HCT116 (cell line): ENCODE measurements around the gene GLI3. TPM values are rescaled to one million over a fixed set of nuclear protein-coding genes. Genes with fewer than 3 reads are reported as not detected.

Source experiments
- ATAC-seq: fragments of 200-7000 bp; cut with Tn5 transposase; 2 replicates; pipeline ENCODE4 v1.9.1; 2020; ENCODE audit warnings: mild to moderate bottlenecking, moderate library complexity
- BruUV-seq: library from RNA; stranded (reverse); fragments of 400-500 nt; replicated peaks from 2 replicates; lab custom pipeline; 2021; lab: Mats Ljungman, UMichigan
- CTCF ChIA-PET: fragments of 300-600 bp; sonication (Branson Sonifier 250); formaldehyde crosslinking; loops from one replicate; lab custom pipeline; 2021; ENCODE audit warnings: antibody characterized with exemption; lab: Charles Lee
- POLR2A ChIA-PET: fragments of 300-600, 350-600 bp; sonication (Branson Sonifier 250); formaldehyde crosslinking; loops from one replicate; lab custom pipeline; 2021; ENCODE audit warnings: antibody characterized with exemption; lab: Charles Lee
- RAD21 ChIA-PET, 2 experiments: fragments of 300-600 bp; sonication (Branson Sonifier 250); formaldehyde crosslinking; loops; one replicate each; lab custom pipeline; 2023; ENCODE audit warnings: low total read pairs in 2 of 2; ENCODE audit not compliant: uncharacterized antibody in 2 of 2, unreplicated experiment in 2 of 2, low non-redundant PET in 1 of 2; lab: Charles Lee
- DNase-seq: peaks from one replicate; pipeline ENCODE4 v3.0.0-alpha.2; 2010; ENCODE audit warnings: low read depth, low spot score
- H2AFZ ChIP-seq: fragments of 200-600 bp; shearing (Covaris generic), sonication (generic); 2 replicates; pipeline ENCODE4 v1.6.1; 2017; ENCODE audit warnings: low read depth, mixed run types, mixed read lengths, antibody characterized with exemption, low read length; ENCODE audit not compliant: poor library complexity, severe bottlenecking
- H3K27ac ChIP-seq: 2 replicates; pipeline ENCODE4 v1.5.1; 2012; ENCODE audit warnings: low read depth, low read length
- H3K27me3 ChIP-seq: fragments of 200-600 bp; sonication (generic); 2 replicates; pipeline ENCODE4 v1.6.1; 2016; ENCODE audit warnings: mixed run types, low read length, mixed read lengths; ENCODE audit not compliant: insufficient read depth
- H3K36me3 ChIP-seq, 2 experiments: fragments of 200-500 bp in 1 of 2; fragments of 200-600 bp in 1 of 2; sonication (Bioruptor generic) in 1 of 2; sonication (generic) in 1 of 2; 2 replicates each; pipeline versions ENCODE4 v1.5.1 to v1.6.1; 2014 to 2016; ENCODE audit warnings: low read length in 2 of 2, inconsistent platforms in 1 of 2, mixed read lengths in 1 of 2, mixed run types in 1 of 2; ENCODE audit not compliant: insufficient read depth in 2 of 2, control insufficient read depth in 1 of 2
- H3K4me1 ChIP-seq, 2 experiments: fragments of 200-600 bp in 1 of 2; sonication (generic) in 1 of 2; 2 replicates each; pipeline versions ENCODE4 v1.5.1 to v1.6.1; 2012 to 2017; ENCODE audit warnings: low read length in 2 of 2, inconsistent platforms in 1 of 2, mild to moderate bottlenecking in 1 of 2, mixed read lengths in 1 of 2, mixed run types in 1 of 2, moderate library complexity in 1 of 2; ENCODE audit not compliant: insufficient read depth in 2 of 2, control insufficient read depth in 1 of 2
- H3K4me2 ChIP-seq: fragments of 200-600 bp; sonication (generic); 2 replicates; pipeline ENCODE4 v1.6.1; 2017; ENCODE audit warnings: mixed run types, low read length, mixed read lengths
- H3K4me3 ChIP-seq, 2 experiments: fragments of 200-600 bp in 1 of 2; sonication (generic) in 1 of 2; replicated peaks in 1 of 2; 2 replicates each; pipeline ENCODE4 v1.5.1; 2011 to 2016; ENCODE audit warnings: low read length in 2 of 2, control low read depth in 1 of 2, low read depth in 1 of 2, mild to moderate bottlenecking in 1 of 2, mixed read lengths in 1 of 2, mixed run types in 1 of 2
- H3K79me2 ChIP-seq: fragments of 200-600 bp; sonication (generic); 2 replicates; pipeline ENCODE4 v1.6.1; 2017; ENCODE audit warnings: mild to moderate bottlenecking, mixed run types, low read length, moderate library complexity, mixed read lengths; ENCODE audit not compliant: insufficient read depth
- H3K9ac ChIP-seq: fragments of 200-600 bp; sonication (generic); 2 replicates; pipeline ENCODE4 v1.6.1; 2016; ENCODE audit warnings: low read length, mixed read lengths
- H3K9me2 ChIP-seq: fragments of 200-600 bp; sonication (generic), shearing (Covaris generic); 2 replicates; pipeline ENCODE4 v1.6.1; 2017; ENCODE audit warnings: mixed run types, mild to moderate bottlenecking, moderate library complexity; ENCODE audit not compliant: insufficient read depth
- H3K9me3 ChIP-seq, 2 experiments: fragments of 200-500 bp in 1 of 2; fragments of 200-600 bp in 1 of 2; sonication (Bioruptor generic) in 1 of 2; sonication (generic) in 1 of 2; 2 replicates each; pipeline ENCODE4 v1.6.1; 2014 to 2017; ENCODE audit warnings: low read length in 2 of 2, mixed read lengths in 2 of 2, inconsistent platforms in 1 of 2, low read depth in 1 of 2, mild to moderate bottlenecking in 1 of 2, mixed run types in 1 of 2, moderate library complexity in 1 of 2; ENCODE audit not compliant: control insufficient read depth in 1 of 2, insufficient read depth in 1 of 2
- H4K20me1 ChIP-seq: fragments of 200-600 bp; sonication (generic), shearing (Covaris generic); 2 replicates; pipeline ENCODE4 v1.6.1; 2017; ENCODE audit warnings: mixed run types, mild to moderate bottlenecking, moderate library complexity; ENCODE audit not compliant: insufficient read depth
- CEBPB ChIP-seq: IDR thresholded peaks from 2 replicates; pipeline ENCODE4 v1.6.1; 2012; ENCODE audit warnings: low read depth
- ELF1 ChIP-seq: IDR thresholded peaks from 2 replicates; pipeline ENCODE4 v1.6.1; 2012; ENCODE audit warnings: low read depth, borderline replicate concordance
- EZH2phosphoT487 ChIP-seq: fragments of 200-600 bp; IDR thresholded peaks from 2 replicates; pipeline ENCODE4 v1.6.1; 2018; ENCODE audit warnings: antibody characterized with exemption, borderline replicate concordance
- FOSL1 ChIP-seq: IDR thresholded peaks from 2 replicates; pipeline ENCODE4 v1.6.1; 2012; ENCODE audit warnings: low read depth
- POLR2AphosphoS5 ChIP-seq: IDR thresholded peaks from 2 replicates; pipeline ENCODE4 v1.6.1; 2011; ENCODE audit warnings: mild to moderate bottlenecking, low read depth, low read length, moderate library complexity
- RAD21 ChIP-seq: IDR thresholded peaks from 2 replicates; pipeline ENCODE4 v1.6.1; 2012; ENCODE audit warnings: low read depth, mild to moderate bottlenecking
- REST ChIP-seq: IDR thresholded peaks from 2 replicates; pipeline ENCODE4 v1.6.1; 2012; ENCODE audit warnings: low read depth
- TCF7L2 ChIP-seq: IDR thresholded peaks from 2 replicates; pipeline ENCODE4 v1.7.0; 2011; ENCODE audit warnings: borderline replicate concordance, inconsistent platforms; ENCODE audit not compliant: insufficient read depth, insufficient read length; ENCODE audit errors: extremely low read depth
- YY1 ChIP-seq: IDR thresholded peaks from 2 replicates; pipeline ENCODE4 v1.6.1; 2011; ENCODE audit warnings: low read length, low read depth, moderate library complexity, mild to moderate bottlenecking; ENCODE audit not compliant: insufficient replicate concordance; ENCODE audit errors: extremely low read depth
- intact Hi-C: fragments of 100-400 bp; cut with micrococcal nuclease; formaldehyde crosslinking; loops from 2 replicates; pipeline ENCODE4 v1.10.0; 2022
- total RNA-seq: library from RNA; stranded (reverse); gene quantifications from one replicate; pipeline ENCODE4 v1.2.1, GENCODE V29; 2021; ENCODE audit not compliant: unreplicated experiment

The GLI3 gene
- total RNA-seq, 1 experiment from 2014 or later = 0.07 TPM

GRCh38 chr7:42075418-42075817 is 161.6 kb downstream of the GLI3 start:
- ChIA-PET POLR2A (no interaction called here), CTCF (no interaction called here), RAD21 (no interaction called here)
- Histone ChIP-seq H3K9me2 (no peaks in the 10 kb centered on the region), H3K79me2 (no peaks in the 10 kb centered on the region), H2AFZ (no peak overlapping the region), H3K4me1 (no peaks in the 10 kb centered on the region), H4K20me1 (no peaks in the 10 kb centered on the region), H3K36me3 (no peaks in the 10 kb centered on the region), H3K27me3 (no peaks in the 10 kb centered on the region; the same call in 1 of the 2 replicates), H3K4me2 (no peak overlapping the region), H3K4me3 (no peak overlapping the region), H3K9me3 (no peaks in the 10 kb centered on the region), H3K27ac (no peak overlapping the region), H3K9ac (no peak overlapping the region)
- intact Hi-C loops = no loop called here
- no peak for ATAC-seq
- no peak for DNase-seq
- BruUV-seq = no TSS peak
- TF ChIP-seq TCF7L2 = no peak
- TF ChIP-seq YY1 = no peak
- no peak for TF ChIP-seq POLR2AphosphoS5
- TF ChIP-seq REST = no peak
- TF ChIP-seq FOSL1 = no peak
- TF ChIP-seq EZH2phosphoT487 = no peak
- TF ChIP-seq ELF1 = no peak
- no peak for TF ChIP-seq RAD21
- TF ChIP-seq CEBPB = no peak
- TF ChIP-seq, all 23 proteins: peak for 0
